ENCODE results near the gene CDK11B.

The CDK11B gene

DNA sequence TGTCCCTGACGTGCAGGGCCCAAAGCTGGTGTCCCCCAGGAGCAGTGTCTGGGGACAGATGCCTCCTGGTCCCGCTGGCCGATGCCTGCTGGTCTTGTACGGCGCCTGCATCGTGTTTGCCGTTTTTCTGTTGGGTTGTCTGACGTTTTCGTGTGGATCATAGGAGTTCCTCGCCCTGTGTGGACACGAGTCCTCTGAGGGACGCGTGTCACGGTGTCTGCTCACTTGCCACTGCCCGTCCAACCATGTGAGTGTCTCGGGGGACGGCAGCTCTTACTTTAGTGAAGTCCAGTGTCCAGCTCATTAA lies 36.1 kb downstream of the CDK11B start:
- TF ChIP-seq, protein P1, sequence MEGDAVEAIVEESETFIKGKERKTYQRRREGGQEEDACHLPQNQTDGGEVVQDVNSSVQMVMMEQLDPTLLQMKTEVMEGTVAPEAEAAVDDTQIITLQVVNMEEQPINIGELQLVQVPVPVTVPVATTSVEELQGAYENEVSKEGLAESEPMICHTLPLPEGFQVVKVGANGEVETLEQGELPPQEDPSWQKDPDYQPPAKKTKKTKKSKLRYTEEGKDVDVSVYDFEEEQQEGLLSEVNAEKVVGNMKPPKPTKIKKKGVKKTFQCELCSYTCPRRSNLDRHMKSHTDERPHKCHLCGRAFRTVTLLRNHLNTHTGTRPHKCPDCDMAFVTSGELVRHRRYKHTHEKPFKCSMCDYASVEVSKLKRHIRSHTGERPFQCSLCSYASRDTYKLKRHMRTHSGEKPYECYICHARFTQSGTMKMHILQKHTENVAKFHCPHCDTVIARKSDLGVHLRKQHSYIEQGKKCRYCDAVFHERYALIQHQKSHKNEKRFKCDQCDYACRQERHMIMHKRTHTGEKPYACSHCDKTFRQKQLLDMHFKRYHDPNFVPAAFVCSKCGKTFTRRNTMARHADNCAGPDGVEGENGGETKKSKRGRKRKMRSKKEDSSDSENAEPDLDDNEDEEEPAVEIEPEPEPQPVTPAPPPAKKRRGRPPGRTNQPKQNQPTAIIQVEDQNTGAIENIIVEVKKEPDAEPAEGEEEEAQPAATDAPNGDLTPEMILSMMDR (IDR thresholded peaks at IDR 0.05; ENCODE audit: low read depth, low read length), result no peak
- no peak overlapping the region for H3K4me3 ChIP-seq (ENCODE audit: low read depth, low read length)
- H3K27me3 ChIP-seq, result no peaks in the 10 kb centered on the region
- H3K4me1 ChIP-seq, result peaks cover 4% of the 10 kb centered on the region
- no peak for DNase-seq
- H3K36me3 ChIP-seq, result no peaks in the 10 kb centered on the region
- H3K9me3 ChIP-seq, result no peaks in the 10 kb centered on the region

- Histone ChIP-seq H3K36me3 (no peaks in the 10 kb centered on the region), H3K4me3 (ENCODE audit: low read depth, low read length) (no peak overlapping the region), H3K4me1 (peaks cover 4% of the 10 kb centered on the region), H3K27me3 (no peaks in the 10 kb centered on the region), H3K9me3 (no peaks in the 10 kb centered on the region)
- no peak for DNase-seq
- TF ChIP-seq, protein P1 (IDR thresholded peaks at IDR 0.05; ENCODE audit: low read depth, low read length), result no peak
Observed at GRCh38 chr1:1622010-1622787, 36.6 kb downstream of the CDK11B start.

DNA sequence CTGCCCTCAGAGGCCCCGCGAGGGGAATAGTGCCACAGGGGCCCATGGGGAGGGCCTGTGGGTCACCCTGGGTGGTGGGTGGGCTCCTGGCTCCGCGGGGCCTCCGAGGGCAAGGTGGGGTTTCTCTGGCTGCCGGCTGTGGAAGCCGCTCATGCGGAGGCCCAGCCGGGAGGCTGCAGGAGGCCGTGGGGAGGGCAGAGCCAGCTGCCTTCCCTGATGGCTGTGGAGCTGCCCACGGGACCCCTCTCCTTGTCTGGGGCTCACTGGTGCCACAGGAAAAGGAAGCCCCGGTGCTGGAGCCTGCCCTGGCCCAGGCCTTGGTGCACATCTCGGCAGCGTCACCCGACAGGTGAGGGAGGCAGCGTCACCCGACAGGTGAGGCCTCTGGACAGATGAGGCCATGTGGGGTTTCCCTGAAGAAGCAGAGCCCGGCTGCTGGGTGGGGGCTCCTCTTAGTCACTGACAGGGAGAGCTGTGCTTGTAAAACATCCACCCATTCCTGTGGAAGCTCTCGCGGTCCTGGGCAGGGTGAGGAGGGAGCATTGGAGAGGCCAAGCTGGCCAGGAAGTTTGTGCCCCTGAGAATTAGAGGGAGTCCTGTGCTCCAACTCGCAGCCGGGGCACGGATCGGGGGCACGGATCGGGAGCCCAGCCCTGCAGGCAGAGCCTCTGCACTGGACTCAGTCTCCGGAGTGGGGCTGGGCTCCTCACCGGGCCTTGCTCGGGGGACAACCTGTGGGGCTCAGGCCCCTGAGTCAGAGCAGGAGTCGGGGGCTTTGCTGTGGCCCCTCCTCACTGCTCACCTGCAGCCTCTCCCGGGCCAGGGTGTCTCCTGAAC lies 37.4 kb downstream of the CDK11B start:
- H3K27me3 ChIP-seq, result no peaks in the 10 kb centered on the region
- no peaks in the 10 kb centered on the region for H3K9me3 ChIP-seq
- H3K4me3 ChIP-seq (ENCODE audit: low read depth, low read length), result no peak overlapping the region
- no peak for DNase-seq
- peaks cover 4% of the 10 kb centered on the region for H3K4me1 ChIP-seq
- H3K36me3 ChIP-seq, result no peaks in the 10 kb centered on the region
- TF ChIP-seq, protein P1 (IDR thresholded peaks at IDR 0.05; ENCODE audit: low read depth, low read length), result no peak

- Histone ChIP-seq H3K27me3 (no peaks in the 10 kb centered on the region), H3K36me3 (no peaks in the 10 kb centered on the region), H3K9me3 (no peaks in the 10 kb centered on the region), H3K4me1 (peaks cover 4% of the 10 kb centered on the region), H3K4me3 (ENCODE audit: low read depth, low read length) (no peak overlapping the region)
- TF ChIP-seq, protein P1 (IDR thresholded peaks at IDR 0.05; ENCODE audit: low read depth, low read length), result no peak
- DNase-seq, result no peak
Observed at GRCh38 chr1:1620433-1621139, 38.2 kb downstream of the CDK11B start.

GRCh38 chr1:1619917-1620361 lies 38.9 kb downstream of the CDK11B start:
- Histone ChIP-seq H3K36me3 (no peaks in the 10 kb centered on the region), H3K4me1 (no peaks in the 10 kb centered on the region; the same call in 1 of the 2 replicates), H3K4me3 (ENCODE audit: low read depth, low read length) (no peak overlapping the region), H3K27me3 (no peaks in the 10 kb centered on the region), H3K9me3 (no peaks in the 10 kb centered on the region)
- TF ChIP-seq, protein P1 (IDR thresholded peaks at IDR 0.05; ENCODE audit: low read depth, low read length), result peak; percentile 55
- peak; percentile 55 for DNase-seq
